ENCODE results near the gene C2orf76. TPM values are rescaled to one million over a fixed set of nuclear protein-coding genes. Genes with fewer than 3 reads are reported as not detected.

C2orf76 gene
- total RNA-seq, 4 donors from 2014 or later = 8.7 to 14.6 (median 11.2) TPM

DNA sequence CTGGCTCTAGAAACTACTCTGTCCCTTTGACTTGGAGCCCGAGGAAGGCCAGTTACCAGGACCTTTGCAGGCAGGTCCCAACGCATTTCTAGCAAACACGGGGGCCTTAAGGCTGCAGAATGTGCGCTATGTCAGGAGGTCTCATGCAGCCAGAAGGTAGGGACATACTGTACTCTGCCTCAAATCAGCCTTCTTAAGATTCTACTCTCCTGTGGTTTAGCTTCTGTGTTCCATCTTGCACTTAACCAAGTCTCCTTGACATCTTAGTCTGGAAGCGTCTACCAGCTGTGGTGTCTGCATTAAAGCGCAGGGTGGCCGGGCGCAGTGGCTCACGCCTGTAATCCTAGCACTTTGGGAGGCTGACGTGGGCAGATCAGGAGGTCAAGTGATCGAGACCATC, 77.5 kb downstream of the C2orf76 start:
- H3K4me3 ChIP-seq = no peak overlapping the region
- H3K9me3 ChIP-seq = no peaks in the 10 kb centered on the region
- DNase-seq (ENCODE audit: extremely low spot score) = peak; percentile 75
- H3K27ac ChIP-seq (replicated peaks in 1 of 4) = peak overlapping the region in 1 of 4 donors; percentile 5
- H3K27me3 ChIP-seq = no peaks in the 10 kb centered on the region
- WGBS = 92% methylated on average over 11 of the region's 11 CpGs
- intact Hi-C loops (cut with DNase I) = no loop called here
- H3K4me1 ChIP-seq = peaks cover 6 to 31% (median 22%) of the 10 kb centered on the region in 4 donors
- peaks cover 0 to 19% (median 4%) of the 10 kb centered on the region in 4 donors for H3K36me3 ChIP-seq
- no peak for TF ChIP-seq POLR2AphosphoS5 (IDR thresholded peaks at IDR 0.05)
- no peak for TF ChIP-seq EP300 (IDR thresholded peaks at IDR 0.05)
- TF ChIP-seq CTCF (IDR thresholded peaks at IDR 0.05) = no peak
- no peak for TF ChIP-seq POLR2A (IDR thresholded peaks at IDR 0.05; ENCODE audit: low read depth)

GRCh38 chr2:119288576-119288975, 78.1 kb downstream of the C2orf76 start:
- TF ChIP-seq EP300 (IDR thresholded peaks at IDR 0.05) (no peak), POLR2AphosphoS5 (IDR thresholded peaks at IDR 0.05) (no peak), CTCF (IDR thresholded peaks at IDR 0.05) (no peak), POLR2A (IDR thresholded peaks at IDR 0.05; ENCODE audit: low read depth) (no peak)
- no peaks in the 10 kb centered on the region for H3K27me3 ChIP-seq
- no peak overlapping the region for H3K4me3 ChIP-seq
- no peak overlapping the region for H3K27ac ChIP-seq (replicated peaks in 1 of 4)
- peaks cover 3 to 31% (median 22%) of the 10 kb centered on the region in 4 donors for H3K4me1 ChIP-seq
- WGBS = 83% methylated on average over 6 of the region's 6 CpGs
- peaks cover 0 to 15% (median 4%) of the 10 kb centered on the region in 4 donors for H3K36me3 ChIP-seq
- intact Hi-C loops (cut with DNase I) = no loop called here
- H3K9me3 ChIP-seq = no peaks in the 10 kb centered on the region
- peak; percentile 75 for DNase-seq (ENCODE audit: extremely low spot score)

DNA sequence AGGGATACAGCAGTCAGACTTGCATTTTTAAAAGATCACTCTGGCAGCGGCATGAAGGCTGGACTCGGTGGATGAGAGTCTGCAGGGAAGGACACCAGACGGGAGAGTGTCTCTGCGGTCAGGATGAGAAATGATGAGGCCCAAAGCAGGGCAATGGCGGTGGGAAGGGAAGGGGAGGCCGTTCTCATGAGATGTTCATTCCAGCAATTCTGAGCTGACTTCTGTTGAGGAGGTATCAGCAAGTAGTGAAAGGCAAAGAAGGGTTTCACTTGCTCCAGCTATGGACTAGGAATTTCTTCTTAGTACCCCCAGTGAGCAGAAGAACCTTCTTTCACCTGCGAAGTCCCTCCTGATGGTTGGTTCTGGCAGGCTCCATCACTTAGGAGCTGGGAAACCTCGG, 80.0 kb downstream of the C2orf76 start:
- Histone ChIP-seq H3K27ac (replicated peaks in 1 of 4) (no peak overlapping the region), H3K36me3 (peaks cover 0 to 11% (median 6%) of the 10 kb centered on the region in 4 donors), H3K27me3 (no peaks in the 10 kb centered on the region), H3K4me1 (peaks cover 0 to 24% (median 22%) of the 10 kb centered on the region in 4 donors), H3K4me3 (no peak overlapping the region), H3K9me3 (no peaks in the 10 kb centered on the region)
- WGBS = 86% methylated on average over 8 of the region's 8 CpGs
- peak; percentile 66 for DNase-seq (ENCODE audit: extremely low spot score)
- no peak for TF ChIP-seq POLR2A (IDR thresholded peaks at IDR 0.05; ENCODE audit: low read depth)
- no peak for TF ChIP-seq CTCF (IDR thresholded peaks at IDR 0.05)
- TF ChIP-seq POLR2AphosphoS5 (IDR thresholded peaks at IDR 0.05) = no peak
- no peak for TF ChIP-seq EP300 (IDR thresholded peaks at IDR 0.05)
- intact Hi-C loops (cut with DNase I) = no loop called here

- no peaks in the 10 kb centered on the region for H3K9me3 ChIP-seq
- intact Hi-C loops (cut with DNase I) = no loop called here
- peaks cover 0 to 13% (median 9%) of the 10 kb centered on the region in 4 donors for H3K4me1 ChIP-seq
- peak; percentile 91 for DNase-seq (ENCODE audit: extremely low spot score)
- H3K27ac ChIP-seq (replicated peaks in 1 of 4) = no peak overlapping the region
- no peak overlapping the region for H3K4me3 ChIP-seq
- TF ChIP-seq POLR2A (IDR thresholded peaks at IDR 0.05; ENCODE audit: low read depth) (no peak), CTCF (IDR thresholded peaks at IDR 0.05) (no peak), POLR2AphosphoS5 (IDR thresholded peaks at IDR 0.05) (no peak), EP300 (IDR thresholded peaks at IDR 0.05) (no peak)
- peaks cover 0 to 11% (median 6%) of the 10 kb centered on the region in 4 donors for H3K36me3 ChIP-seq
- no peaks in the 10 kb centered on the region for H3K27me3 ChIP-seq
- WGBS = 77% methylated on average over 6 of the region's 10 CpGs
These were observed 82.7 kb downstream of the C2orf76 start for GRCh38 chr2:119283873-119284331.

Data from esophagus muscularis mucosa (tissue), 4 donors.